Small intestine (tissue), 16 donors: ENCODE measurements around the gene RNF225. TPM values are rescaled to one million over a fixed set of nuclear protein-coding genes. Genes with fewer than 3 reads are reported as not detected.
"Not testable (repeated sequence)": the region's sequence is repeated elsewhere in the genome, so short reads cannot be mapped to it uniquely, and the experiment has no call there.

Experiments used
- DNase-seq, 2 donors: peaks; one replicate each; pipeline versions ENCODE4 v3.0.0 to v3.0.0-alpha.2; 2013
- FAIRE-seq: peaks from 2 replicates; lab custom pipeline; 2012; peaks lifted over from hg19 to GRCh38; lab: Jason Lieb, UNC
- H3K27ac ChIP-seq, 3 donors: one replicate each; pipeline ENCODE4 v1.5.1; 2013; ENCODE audit warnings: low read length in 2 of 3, mild to moderate bottlenecking in 2 of 3, control low read depth in 1 of 3, inconsistent platforms in 1 of 3, low read depth in 1 of 3, moderate library complexity in 1 of 3
- H3K27me3 ChIP-seq, 3 donors: one replicate each; pipeline ENCODE4 v1.6.1; 2013; ENCODE audit warnings: low read length in 3 of 3, inconsistent platforms in 1 of 3; ENCODE audit not compliant: control insufficient read depth in 3 of 3, insufficient read depth in 3 of 3
- H3K36me3 ChIP-seq, 3 donors: one replicate each; pipeline ENCODE4 v1.6.1; 2013; ENCODE audit warnings: low read length in 3 of 3, inconsistent platforms in 1 of 3, low read depth in 1 of 3, mild to moderate bottlenecking in 1 of 3, moderate library complexity in 1 of 3; ENCODE audit not compliant: control insufficient read depth in 3 of 3, insufficient read depth in 2 of 3
- H3K4me1 ChIP-seq, 3 donors: one replicate each; pipeline ENCODE4 v1.6.1; 2013; ENCODE audit warnings: low read length in 2 of 3, inconsistent platforms in 1 of 3, low read depth in 1 of 3, mild to moderate bottlenecking in 1 of 3, moderate library complexity in 1 of 3; ENCODE audit not compliant: control insufficient read depth in 3 of 3, insufficient read depth in 2 of 3
- H3K4me3 ChIP-seq, 3 donors: one replicate each; pipeline ENCODE4 v1.5.1; 2013; ENCODE audit warnings: low read length in 3 of 3, control low read depth in 1 of 3, inconsistent platforms in 1 of 3, low read depth in 1 of 3, mild to moderate bottlenecking in 1 of 3, moderate library complexity in 1 of 3
- H3K9me3 ChIP-seq, 2 donors: one replicate each; pipeline ENCODE4 v1.6.1; 2013; ENCODE audit warnings: low read depth in 1 of 2, low read length in 1 of 2; ENCODE audit not compliant: control insufficient read depth in 2 of 2, insufficient read depth in 1 of 2
- WGBS, 3 donors: extraction: QIAGEN DNeasy Blood & Tissue Kit; methylation state at CpG; one replicate each; pipeline ENCODE4 v1.1.7; 2013; 5-methylcytosine and 5-hydroxymethylcytosine counted together
- long read RNA-seq, 10 donors: transcript quantifications; one replicate each; lab custom pipeline, GENCODE V29; 2026
- polyA plus RNA-seq, 4 donors: library from polyadenylated mRNA; stranded (reverse) in 3 of 4; unstranded in 1 of 4; fragments of 200-250 nt in 3 of 4; fragments of 120-200 nt in 1 of 4; gene quantifications; one replicate each; pipeline versions ENCODE4 v1.2.1 to v1.2.3, GENCODE V29; 2013
- donor health status: healthy with polysubstance abuse.
- donor health status: control.
- donor health status: control.
- donor health status: Bipolar disorder and iron deficiency.
- donor health status: healthy.

Gene RNF225
- not detected for polyA plus RNA-seq
- long read RNA-seq, donor 1, result 0 reads
- long read RNA-seq, donor 2, result 0 reads
- long read RNA-seq, donor 3, result 0 reads
- long read RNA-seq, donor 4, result 0 reads
- long read RNA-seq, donor 5, result 0 reads
- long read RNA-seq, donor 6, result 0 reads
- long read RNA-seq, donor 7, result 0 reads
- long read RNA-seq, donor 8, result 0 reads
- long read RNA-seq, donor 9, result 0 reads
- long read RNA-seq, donor 10, result 0 reads

GRCh38 chr19:58395220-58395978 lies at the start of gene RNF225:
Gene RNF225 (plus strand): TSS chr19:58395656. CDS start chr19:58396090, 434 bp downstream.
- H3K36me3 ChIP-seq, result peaks cover 9 to 46% (median 10%) of the 10 kb centered on the region in 3 donors
- FAIRE-seq (no peak), DNase-seq (peak in 1 of 2 donors; percentile 44)
- H3K9me3 ChIP-seq, result no peaks in the 10 kb centered on the region
- H3K4me3 ChIP-seq, result peak within 1 kb of the TSS in 1 of 3 donors; percentile 1
- peaks cover 0 to 5% (median 2%) of the 10 kb centered on the region in 3 donors for H3K4me1 ChIP-seq
- WGBS, 3 donors, result 26 to 32% (median 32%) methylated on average over 19 to 21 of the region's 21 CpGs
- H3K27ac ChIP-seq, result no peak within 1 kb of the TSS
- H3K27me3 ChIP-seq, result peaks cover 9 to 30% (median 12%) of the 10 kb centered on the region in 3 donors

DNA sequence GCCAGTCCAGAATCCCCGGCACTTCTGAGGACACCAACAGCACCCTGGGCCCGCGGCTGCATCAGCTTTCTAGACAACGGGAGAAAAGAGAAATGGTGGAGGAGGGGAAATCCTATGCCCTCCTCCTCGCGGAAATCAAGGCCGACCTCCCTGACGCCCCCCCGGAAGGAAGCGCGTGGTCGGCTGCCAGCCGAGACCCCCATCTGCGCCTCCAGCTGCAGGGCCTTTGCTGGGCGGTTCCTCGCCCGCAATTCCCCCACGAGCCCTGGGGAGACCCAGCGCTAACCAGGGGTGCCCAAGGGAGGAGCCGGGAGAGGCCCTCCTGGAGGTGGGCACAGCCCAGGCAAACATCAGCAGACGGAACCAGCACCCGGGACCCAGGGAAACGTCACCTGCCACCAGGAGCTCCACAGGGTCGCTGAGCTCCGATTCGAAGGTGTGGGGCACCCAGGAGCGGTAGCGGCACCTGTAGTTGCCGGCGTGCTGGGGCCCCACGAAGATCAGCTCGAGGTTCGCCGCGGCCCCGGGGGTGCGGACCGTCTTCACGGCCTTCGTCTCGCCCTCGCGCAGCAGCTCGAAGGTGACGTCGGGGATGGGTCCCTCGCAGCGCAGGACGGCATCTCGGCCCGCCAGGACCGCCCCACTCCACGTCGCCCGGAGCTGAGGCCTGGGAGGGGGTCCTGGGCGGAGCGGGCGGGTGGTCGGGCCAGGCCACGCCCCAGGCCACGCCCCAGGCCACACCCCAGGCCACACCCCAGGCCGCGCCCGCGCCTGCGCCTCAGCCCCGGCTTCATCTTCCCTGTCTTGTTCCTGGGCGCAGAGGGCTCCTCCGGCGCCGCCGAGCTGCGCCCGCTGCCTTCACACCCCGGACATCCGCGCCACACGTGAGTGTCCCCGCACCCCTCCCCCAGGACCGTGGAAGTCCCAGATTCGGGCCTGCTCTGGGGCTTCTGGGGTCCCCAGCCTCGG lies 48.2 kb upstream of the RNF225 start:
- H3K4me1 ChIP-seq, result no peaks in the 10 kb centered on the region
- WGBS, 3 donors, result 2 to 9% (median 8%) methylated on average over 64 to 82 of the region's 82 CpGs
- DNase-seq (peak; percentile 20 to 44), FAIRE-seq (no peak)
- H3K27me3 ChIP-seq, result peaks cover 0 to 70% (median 3%) of the 10 kb centered on the region in 3 donors
- H3K9me3 ChIP-seq, result no peaks in the 10 kb centered on the region
- H3K36me3 ChIP-seq, result no peaks in the 10 kb centered on the region
- peak overlapping the region in 1 of 3 donors; percentile 73 for H3K27ac ChIP-seq
- H3K4me3 ChIP-seq, result peak overlapping the region; percentile 29 to 33 (median 31)

DNA sequence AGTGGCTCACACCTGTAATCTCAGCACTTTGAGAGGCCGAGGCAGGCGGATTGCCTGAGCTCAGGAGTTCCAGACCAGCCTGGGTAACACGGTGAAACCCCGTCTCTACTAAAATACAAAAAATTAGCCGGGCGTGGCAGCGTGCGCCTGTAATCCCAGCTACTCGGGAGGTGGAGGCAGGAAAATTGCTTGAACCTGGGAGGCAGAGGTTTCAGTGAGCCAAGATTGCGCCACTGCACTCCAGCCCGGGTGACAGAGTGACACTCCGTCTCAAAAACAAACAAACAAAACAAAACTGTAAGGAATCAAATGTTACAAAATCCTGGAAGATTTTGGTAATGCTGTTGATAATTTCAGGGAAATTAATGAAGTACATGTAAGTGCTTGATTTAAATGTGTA lies 47.4 kb upstream of the RNF225 start:
- 15 to 26% (median 25%) methylated on average over 12 of the region's 12 CpGs for WGBS, 3 donors
- not testable (repeated sequence) for FAIRE-seq

DNA sequence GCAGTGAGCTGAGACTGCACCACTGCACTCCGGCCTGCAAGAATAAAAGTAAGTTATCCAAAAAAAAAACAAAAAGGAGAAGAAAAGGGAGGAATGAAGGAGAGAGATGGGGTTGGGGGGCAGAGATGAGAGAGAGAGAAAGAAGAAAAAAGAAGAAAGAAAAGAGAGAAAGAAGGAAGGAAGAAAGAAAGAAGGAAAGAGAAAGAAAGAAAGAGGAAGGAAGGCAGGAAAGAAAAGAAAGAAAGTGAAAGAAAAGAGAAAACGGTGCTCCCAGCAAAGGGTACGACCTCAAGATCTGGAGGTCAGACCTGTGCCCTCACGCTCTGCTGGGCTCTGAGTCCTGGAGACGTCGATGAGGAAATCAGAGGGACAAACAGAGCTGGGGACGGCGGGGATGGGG lies 45.9 kb upstream of the RNF225 start:
- Histone ChIP-seq H3K4me3 (no peak overlapping the region), H3K27me3 (peaks cover 0 to 90% (median 3%) of the 10 kb centered on the region in 3 donors)
- no peak for FAIRE-seq

More for the DNA sequence above, 47.4 kb upstream of the RNF225 start:
- H3K27me3 ChIP-seq, result peaks cover 0 to 78% (median 3%) of the 10 kb centered on the region in 3 donors
- DNase-seq, H3K4me1 ChIP-seq, H3K36me3 ChIP-seq, H3K27ac ChIP-seq, H3K9me3 ChIP-seq: not testable (repeated sequence)
- peak overlapping the region in 2 of 3 donors; percentile 23 to 31 for H3K4me3 ChIP-seq

DNA sequence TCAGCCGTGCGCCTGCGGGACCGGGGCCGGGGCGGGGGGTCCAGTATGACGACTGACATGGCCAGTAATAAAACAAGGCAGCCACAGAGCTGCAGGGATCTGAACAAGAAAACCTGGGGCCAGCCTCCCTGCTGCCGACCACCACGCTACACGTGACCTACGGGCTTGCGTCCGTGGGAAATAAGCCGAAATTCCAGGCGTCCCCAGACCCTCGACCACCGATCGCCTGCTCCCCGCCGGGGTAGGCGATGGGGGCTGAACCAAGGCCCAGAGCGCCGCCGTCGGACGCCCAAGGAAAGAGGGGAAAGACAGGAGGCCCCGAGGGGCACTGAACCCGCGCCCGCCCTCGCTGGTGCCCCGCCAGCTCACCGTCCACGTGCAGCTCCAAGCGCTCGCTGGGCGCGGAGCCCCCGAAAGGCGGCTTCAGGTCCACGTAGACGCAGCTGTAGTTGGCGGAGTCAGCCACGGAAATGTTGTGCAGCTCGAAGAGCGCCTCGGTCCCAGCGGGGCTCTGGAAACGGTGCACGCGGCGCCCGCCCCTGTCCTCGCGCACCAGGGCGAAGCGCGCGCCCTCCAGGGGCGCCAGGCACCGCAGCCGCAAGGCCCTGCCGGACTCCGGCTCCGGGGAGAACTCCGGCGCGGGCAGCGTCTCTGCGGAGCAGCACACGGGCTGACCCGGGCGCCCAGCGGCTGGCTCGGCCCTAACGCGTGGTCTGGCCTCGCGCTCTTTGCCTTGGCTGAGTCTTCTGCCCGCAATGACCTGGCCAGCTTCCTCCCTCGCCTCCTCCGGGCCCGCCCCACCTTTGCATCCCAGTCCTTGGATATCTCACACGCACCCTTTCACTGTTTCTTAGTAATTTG lies 45.2 kb upstream of the RNF225 start:
- Histone ChIP-seq H3K27ac (no peak overlapping the region), H3K27me3 (peaks cover 0 to 92% (median 3%) of the 10 kb centered on the region in 3 donors), H3K36me3 (peaks cover 0 to 2% (median 0%) of the 10 kb centered on the region in 3 donors), H3K9me3 (no peaks in the 10 kb centered on the region), H3K4me1 (no peaks in the 10 kb centered on the region), H3K4me3 (peak overlapping the region in 1 of 3 donors; percentile 14)
- FAIRE-seq (no peak), DNase-seq (peak in 1 of 2 donors; percentile 47)
- WGBS, 3 donors, result 18 to 39% (median 19%) methylated on average over 48 to 84 of the region's 84 CpGs

More for the DNA sequence above, 45.9 kb upstream of the RNF225 start:
- Histone ChIP-seq H3K4me1 (no peaks in the 10 kb centered on the region), H3K27ac (no peak overlapping the region), H3K36me3 (peaks cover 0 to 2% (median 0%) of the 10 kb centered on the region in 3 donors), H3K9me3 (no peaks in the 10 kb centered on the region)
- 35 to 47% (median 37%) methylated on average over 8 of the region's 8 CpGs for WGBS, 3 donors
- DNase-seq, result no peak

DNA sequence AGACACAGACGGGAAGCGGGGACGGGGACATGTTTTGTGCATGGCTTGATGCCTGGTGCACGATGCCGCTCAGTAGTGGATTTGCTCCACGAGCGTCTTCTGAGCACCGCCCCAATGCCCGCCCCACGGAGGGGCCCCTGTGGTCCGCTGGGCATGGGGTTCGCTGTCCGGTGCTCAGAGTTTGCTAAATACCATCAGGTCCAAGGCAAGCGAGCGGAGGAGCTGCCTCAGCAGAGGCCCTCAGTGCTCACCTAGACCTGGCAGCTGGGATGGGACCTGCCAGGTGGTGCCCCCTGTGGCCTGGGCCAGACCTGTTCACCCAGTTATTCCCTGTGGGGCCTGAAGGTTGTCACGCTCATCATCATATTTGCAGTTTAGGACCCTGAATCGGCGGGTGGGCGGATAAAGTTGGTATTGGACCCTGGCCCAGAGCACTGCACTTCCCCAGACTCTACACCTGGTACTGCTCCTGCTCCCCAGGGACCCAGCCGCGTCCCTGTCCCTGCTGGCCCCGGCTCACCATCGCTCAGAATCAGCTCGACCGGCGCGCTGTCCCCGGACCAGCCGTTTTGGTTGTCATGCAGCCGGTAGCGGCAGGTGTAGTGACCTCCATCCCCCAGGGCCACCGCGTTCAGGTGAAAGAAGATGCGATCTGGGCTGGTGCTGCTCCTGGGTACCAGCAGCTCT lies 44.4 kb upstream of the RNF225 start:
- Histone ChIP-seq H3K9me3 (no peaks in the 10 kb centered on the region), H3K36me3 (peaks cover 0 to 2% (median 0%) of the 10 kb centered on the region in 3 donors), H3K4me3 (no peak overlapping the region), H3K27ac (no peak overlapping the region), H3K27me3 (peaks cover 0 to 92% (median 3%) of the 10 kb centered on the region in 3 donors), H3K4me1 (peaks cover 0 to under 1% (median 0%) of the 10 kb centered on the region in 3 donors)
- FAIRE-seq (no peak), DNase-seq (no peak)
- 64 to 83% (median 69%) methylated on average over 33 to 34 of the region's 34 CpGs for WGBS, 3 donors

GRCh38 chr19:58351558-58351878 lies 43.9 kb upstream of the RNF225 start:
- 78 to 88% (median 86%) methylated on average over 8 to 9 of the region's 9 CpGs for WGBS, 3 donors
- no peak overlapping the region for H3K4me3 ChIP-seq
- DNase-seq (no peak), FAIRE-seq (no peak)
- H3K9me3 ChIP-seq, result no peaks in the 10 kb centered on the region
- peaks cover 0 to 92% (median 3%) of the 10 kb centered on the region in 3 donors for H3K27me3 ChIP-seq
- H3K27ac ChIP-seq, result no peak overlapping the region
- peaks cover 0 to 5% (median 0%) of the 10 kb centered on the region in 3 donors for H3K4me1 ChIP-seq
- H3K36me3 ChIP-seq, result peaks cover 0 to 2% (median 0%) of the 10 kb centered on the region in 3 donors
